GM21367 (cell line): ENCODE measurements around the gene OR2T35.

Experiments used
- ATAC-seq: cut with Tn5 transposase; IDR thresholded peaks from one replicate; pipeline ENCODE4 v1.9.1; 2021; ENCODE audit not compliant: unreplicated experiment

The OR2T35 gene

GRCh38 chr1:248627971-248628844 is 16.9 kb downstream of the OR2T35 start:
- peak; percentile 88 for ATAC-seq

- ATAC-seq = no peak
Observed at GRCh38 chr1:248625971-248626370, 19.1 kb downstream of the OR2T35 start.

- no peak for ATAC-seq
Observed at GRCh38 chr1:248625166-248625565, 19.9 kb downstream of the OR2T35 start.

GRCh38 chr1:248622570-248623001 is 22.5 kb downstream of the OR2T35 start:
- peak; percentile 88 for ATAC-seq

- ATAC-seq = no peak
Observed at GRCh38 chr1:248621770-248622169, 23.3 kb downstream of the OR2T35 start.

- ATAC-seq = no peak
Observed at GRCh38 chr1:248618878-248619277, 26.2 kb downstream of the OR2T35 start.

GRCh38 chr1:248618119-248618518 is 27.0 kb downstream of the OR2T35 start:
- ATAC-seq = no peak

GRCh38 chr1:248613742-248614141 is 31.3 kb downstream of the OR2T35 start:
- ATAC-seq = no peak

- ATAC-seq = peak; percentile 55
Observed at GRCh38 chr1:248611883-248612414, 33.1 kb downstream of the OR2T35 start.

GRCh38 chr1:248610301-248610700 is 34.8 kb downstream of the OR2T35 start:
- no peak for ATAC-seq

- no peak for ATAC-seq
Observed at GRCh38 chr1:248599396-248599795, 45.7 kb downstream of the OR2T35 start.

GRCh38 chr1:248597589-248597988 is 47.5 kb downstream of the OR2T35 start, which contains the start of gene OR2T10:
TSS of gene OR2T10 (minus strand) at chr1:248597700. CDS start at chr1:248593768, 3,932 bp downstream.
- ATAC-seq = no peak

GRCh38 chr1:248596615-248597014 is 48.5 kb downstream of the OR2T35 start:
- no peak for ATAC-seq

- ATAC-seq = no peak
Observed at GRCh38 chr1:248593226-248593625, 51.9 kb downstream of the OR2T35 start.

GRCh38 chr1:248592655-248593054 is 52.4 kb downstream of the OR2T35 start:
- ATAC-seq = no peak

- ATAC-seq = no peak
Observed at GRCh38 chr1:248590055-248590454, 55.0 kb downstream of the OR2T35 start.

GRCh38 chr1:248589334-248589733 is 55.7 kb downstream of the OR2T35 start:
- no peak for ATAC-seq
